ENCODE measurements around the gene PIP5K1C. TPM values are rescaled to one million over a fixed set of nuclear protein-coding genes. Genes with fewer than 3 reads are reported as not detected.

PIP5K1C gene
- total RNA-seq, 3 donors from 2014 or later (not counting 1 experiment from before 2014, with no cell fraction given) = 35.0 to 49.2 (median 36.8) TPM

DNA sequence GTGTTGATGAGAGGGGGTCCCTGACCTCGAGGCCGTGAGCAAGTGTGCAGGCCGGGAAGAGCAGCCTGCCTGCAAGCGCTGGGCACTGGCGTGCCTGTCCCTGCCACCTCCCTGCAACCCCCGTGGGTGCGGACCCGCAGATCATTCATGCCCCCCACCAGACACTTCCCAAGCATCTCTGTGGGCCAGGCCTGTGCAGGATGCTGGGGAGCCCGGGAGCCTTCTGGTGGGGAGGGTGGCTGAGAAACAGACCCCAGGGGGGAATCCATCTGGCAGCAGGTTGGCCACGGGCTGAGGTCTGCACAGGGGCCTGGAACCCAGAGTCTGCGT is 55.2 kb downstream of the PIP5K1C start:
- Histone ChIP-seq H3K27me3 (ENCODE audit: control insufficient read depth, insufficient read depth, low read length) (no peaks in the 10 kb centered on the region), H3K9me3 (ENCODE audit: control insufficient read depth, insufficient read depth, low read length) (no peaks in the 10 kb centered on the region), H3K36me3 (ENCODE audit: control insufficient read depth, insufficient read depth, low read length) (peaks cover 10% of the 10 kb centered on the region), H3K4me3 (ENCODE audit: low read length) (no peak overlapping the region), H3K4me1 (ENCODE audit: control insufficient read depth, insufficient read depth, low read length) (no peaks in the 10 kb centered on the region), H3K27ac (ENCODE audit: low read length) (no peak overlapping the region)
- WGBS (ENCODE audit: insufficient coverage) = 91% methylated on average over 11 of the region's 11 CpGs
- Mint-ChIP-seq H3K4me3 (no peak overlapping the region), H3K9me3 (no peaks in the 10 kb centered on the region), H3K36me3 (no peaks in the 10 kb centered on the region), H3K27me3 (ENCODE audit: low read depth in 2 of 2) (no peaks in the 10 kb centered on the region), H3K4me1 (no peaks in the 10 kb centered on the region), H3K27ac (no peak overlapping the region)
- TF ChIP-seq CTCF (IDR thresholded peaks at IDR 0.05) = no peak
- ATAC-seq (no peak), DNase-seq (no peak)
- intact Hi-C loops (cut with micrococcal nuclease) = no loop called here

DNA sequence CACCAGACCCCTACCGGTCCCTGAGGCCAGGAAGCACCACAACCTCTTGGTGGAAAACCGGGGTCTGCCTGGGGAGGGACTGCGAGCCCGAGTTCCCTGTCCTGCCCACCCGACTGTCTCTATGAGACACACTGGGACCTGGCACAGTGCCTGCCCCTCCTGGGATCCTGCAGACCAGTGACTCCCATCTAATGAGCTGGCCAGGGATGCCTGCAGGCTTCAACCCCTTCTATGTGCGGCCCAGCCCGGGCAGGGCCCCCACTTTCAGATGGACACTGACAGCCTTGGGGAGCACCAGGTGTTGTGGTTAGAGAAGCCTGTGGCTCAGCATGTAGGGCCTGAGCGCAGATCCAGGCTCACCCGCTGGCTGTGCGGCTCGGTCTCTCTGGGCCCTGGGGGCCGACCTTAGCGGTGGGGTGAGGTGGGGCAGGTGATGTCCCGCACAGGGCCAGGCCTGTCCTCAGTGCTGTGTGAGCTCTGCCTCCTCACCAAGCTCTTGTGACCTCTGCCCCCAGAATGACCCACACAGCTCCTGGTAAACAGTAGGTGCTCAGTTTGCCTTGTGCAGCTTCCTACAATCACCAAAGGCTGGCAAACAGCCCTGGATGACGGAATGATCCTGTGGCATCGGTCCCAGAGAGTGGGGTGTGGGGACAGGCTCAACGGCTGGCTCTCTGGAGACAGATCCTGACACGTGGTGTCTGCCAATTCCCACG is 55.8 kb downstream of the PIP5K1C start:
- Histone ChIP-seq H3K27me3 (ENCODE audit: control insufficient read depth, insufficient read depth, low read length) (no peaks in the 10 kb centered on the region), H3K9me3 (ENCODE audit: control insufficient read depth, insufficient read depth, low read length) (no peaks in the 10 kb centered on the region), H3K4me1 (ENCODE audit: control insufficient read depth, insufficient read depth, low read length) (no peaks in the 10 kb centered on the region), H3K4me3 (ENCODE audit: low read length) (no peak overlapping the region), H3K27ac (ENCODE audit: low read length) (no peak overlapping the region), H3K36me3 (ENCODE audit: control insufficient read depth, insufficient read depth, low read length) (peaks cover 12% of the 10 kb centered on the region)
- no peak for ATAC-seq
- no peak for DNase-seq
- H3K4me3 Mint-ChIP-seq = no peak overlapping the region
- H3K27me3 Mint-ChIP-seq (ENCODE audit: low read depth in 2 of 2) = no peaks in the 10 kb centered on the region
- no peaks in the 10 kb centered on the region for H3K36me3 Mint-ChIP-seq
- H3K4me1 Mint-ChIP-seq = no peaks in the 10 kb centered on the region
- no peak for TF ChIP-seq CTCF (IDR thresholded peaks at IDR 0.05)
- H3K27ac Mint-ChIP-seq = no peak overlapping the region
- no peaks in the 10 kb centered on the region for H3K9me3 Mint-ChIP-seq
- intact Hi-C loops (cut with micrococcal nuclease) = no loop called here
- 95% methylated on average over 19 of the region's 19 CpGs for WGBS (ENCODE audit: insufficient coverage)

DNA sequence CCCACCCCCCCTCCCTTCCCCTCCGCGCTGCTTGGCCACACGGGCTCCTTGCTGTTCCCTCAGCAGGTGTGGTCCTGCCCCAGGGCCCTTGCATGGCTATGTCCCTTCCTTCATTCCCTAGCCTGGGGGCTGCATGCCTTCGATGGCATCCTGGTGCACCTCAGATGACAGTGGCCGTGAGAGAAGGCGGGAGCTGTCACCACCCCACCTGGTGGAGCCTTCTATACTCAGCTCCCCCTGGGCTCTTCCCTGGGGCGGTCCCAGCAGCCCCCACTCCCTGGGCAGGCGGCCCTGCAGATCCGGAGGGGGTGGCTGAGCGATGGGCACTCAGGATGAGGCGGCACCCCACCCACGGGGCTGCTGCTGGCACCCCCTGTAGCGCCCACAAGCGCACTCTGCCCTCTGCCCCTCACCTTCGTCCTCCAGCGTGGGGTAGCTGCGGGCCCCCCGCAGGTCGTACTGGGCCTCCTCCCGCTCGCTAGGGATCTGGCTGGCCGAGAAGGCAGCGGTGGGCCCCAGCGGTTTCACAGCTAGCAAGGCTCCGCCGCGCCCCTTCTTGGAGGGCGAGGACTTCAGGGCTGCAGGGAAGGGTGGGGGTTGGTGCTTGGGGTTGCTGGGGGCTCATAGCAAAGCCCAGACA is 56.5 kb downstream of the PIP5K1C start:
- H3K36me3 Mint-ChIP-seq = no peaks in the 10 kb centered on the region
- H3K36me3 ChIP-seq (ENCODE audit: control insufficient read depth, insufficient read depth, low read length) = peaks cover 17% of the 10 kb centered on the region
- H3K4me1 Mint-ChIP-seq = no peaks in the 10 kb centered on the region
- intact Hi-C loops (cut with micrococcal nuclease) = no loop called here
- H3K27ac Mint-ChIP-seq = no peak overlapping the region
- H3K27me3 ChIP-seq (ENCODE audit: control insufficient read depth, insufficient read depth, low read length) = no peaks in the 10 kb centered on the region
- no peak overlapping the region for H3K27ac ChIP-seq (ENCODE audit: low read length)
- no peaks in the 10 kb centered on the region for H3K4me1 ChIP-seq (ENCODE audit: control insufficient read depth, insufficient read depth, low read length)
- no peaks in the 10 kb centered on the region for H3K9me3 ChIP-seq (ENCODE audit: control insufficient read depth, insufficient read depth, low read length)
- H3K4me3 ChIP-seq (ENCODE audit: low read length) = no peak overlapping the region
- no peak overlapping the region for H3K4me3 Mint-ChIP-seq
- ATAC-seq (no peak), DNase-seq (no peak)
- 95% methylated on average over 27 of the region's 28 CpGs for WGBS (ENCODE audit: insufficient coverage)
- no peaks in the 10 kb centered on the region for H3K27me3 Mint-ChIP-seq (ENCODE audit: low read depth in 2 of 2)
- H3K9me3 Mint-ChIP-seq = no peaks in the 10 kb centered on the region
- no peak for TF ChIP-seq CTCF (IDR thresholded peaks at IDR 0.05)
